Tibial nerve (tissue), 4 donors: ENCODE measurements around the gene ARHGAP33. TPM values are rescaled to one million over a fixed set of nuclear protein-coding genes. Genes with fewer than 3 reads are reported as not detected.

Experiments
- DNase-seq, 2 donors: peaks; one replicate each; pipeline ENCODE4 v3.0.0-alpha.2; 2019; ENCODE audit warnings: low spot score in 2 of 2
- H3K27ac ChIP-seq, 4 donors: fragments of 200-600 bp; sonication (generic) in 3 of 4; one replicate each; pipeline ENCODE4 v1.5.1; 2017 to 2019; ENCODE audit warnings: mild to moderate bottlenecking in 1 of 4
- H3K27me3 ChIP-seq, 2 donors: fragments of 200-600 bp; sonication (generic) in 1 of 2; one replicate each; pipeline versions ENCODE4 v1.5.1 to v1.6.0; 2017 to 2019
- H3K36me3 ChIP-seq, 3 donors: fragments of 200-600 bp; sonication (generic); one replicate each; pipeline ENCODE4 v1.5.1; 2018 to 2019
- H3K4me1 ChIP-seq, 4 donors: fragments of 200-600 bp; sonication (generic) in 3 of 4; one replicate each; pipeline ENCODE4 v1.5.1; 2017 to 2019
- H3K4me3 ChIP-seq, 4 donors: fragments of 200-600 bp; sonication (generic) in 3 of 4; one replicate each; pipeline ENCODE4 v1.5.1; 2017 to 2019; ENCODE audit warnings: mild to moderate bottlenecking in 1 of 4, moderate library complexity in 1 of 4
- H3K9me3 ChIP-seq, 4 donors: fragments of 200-600 bp; sonication (generic) in 3 of 4; one replicate each; pipeline ENCODE4 v1.5.1; 2017 to 2019
- EP300 ChIP-seq, 2 donors: sonication (generic); formaldehyde crosslinking; IDR thresholded peaks; one replicate each; pipeline ENCODE4 v1.6.1; 2017; ENCODE audit warnings: antibody characterized with exemption in 2 of 2, mild to moderate bottlenecking in 1 of 2
- POLR2A ChIP-seq, 2 donors: fragments of 450-650 bp; IDR thresholded peaks; one replicate each; pipeline ENCODE4 v1.6.1; 2017; ENCODE audit warnings: antibody characterized with exemption in 2 of 2, mild to moderate bottlenecking in 2 of 2, moderate library complexity in 2 of 2
- WGBS, 2 donors: methylation state at CpG; one replicate each; pipeline ENCODE4 v1.1.5; 2018; 5-methylcytosine and 5-hydroxymethylcytosine counted together
- total RNA-seq, 4 donors: library from RNA; depleted of rRNA; stranded (reverse); fragments of >200 nt; gene quantifications; one replicate each; pipeline ENCODE4 v1.1.0, GENCODE V29; 2016
- TF ChIP-seq, protein P1 (sequence below), 5 experiments: fragments of 200-600 bp in 3 of 5; fragments of 450-650 bp in 2 of 5; sonication (generic) in 3 of 5; IDR thresholded peaks; one replicate each; pipeline ENCODE4 v1.5.1; 2016 to 2019; ENCODE audit warnings: antibody characterized with exemption in 5 of 5, mild to moderate bottlenecking in 3 of 5, moderate library complexity in 2 of 5

ARHGAP33 gene
- total RNA-seq, 4 donors from 2014 or later, result 6.6 to 46.8 (median 26.1) TPM

GRCh38 chr19:35744430-35745327 lies 30.7 kb upstream of the ARHGAP33 start:
- H3K36me3 ChIP-seq, result peaks cover 0 to 5% (median 0%) of the 10 kb centered on the region in 3 donors
- H3K4me1 ChIP-seq, result peaks cover 0 to 60% (median 45%) of the 10 kb centered on the region in 4 donors
- TF ChIP-seq EP300 (IDR thresholded peaks at IDR 0.05) (no peak), POLR2A (IDR thresholded peaks at IDR 0.05) (no peak)
- TF ChIP-seq, protein P1, sequence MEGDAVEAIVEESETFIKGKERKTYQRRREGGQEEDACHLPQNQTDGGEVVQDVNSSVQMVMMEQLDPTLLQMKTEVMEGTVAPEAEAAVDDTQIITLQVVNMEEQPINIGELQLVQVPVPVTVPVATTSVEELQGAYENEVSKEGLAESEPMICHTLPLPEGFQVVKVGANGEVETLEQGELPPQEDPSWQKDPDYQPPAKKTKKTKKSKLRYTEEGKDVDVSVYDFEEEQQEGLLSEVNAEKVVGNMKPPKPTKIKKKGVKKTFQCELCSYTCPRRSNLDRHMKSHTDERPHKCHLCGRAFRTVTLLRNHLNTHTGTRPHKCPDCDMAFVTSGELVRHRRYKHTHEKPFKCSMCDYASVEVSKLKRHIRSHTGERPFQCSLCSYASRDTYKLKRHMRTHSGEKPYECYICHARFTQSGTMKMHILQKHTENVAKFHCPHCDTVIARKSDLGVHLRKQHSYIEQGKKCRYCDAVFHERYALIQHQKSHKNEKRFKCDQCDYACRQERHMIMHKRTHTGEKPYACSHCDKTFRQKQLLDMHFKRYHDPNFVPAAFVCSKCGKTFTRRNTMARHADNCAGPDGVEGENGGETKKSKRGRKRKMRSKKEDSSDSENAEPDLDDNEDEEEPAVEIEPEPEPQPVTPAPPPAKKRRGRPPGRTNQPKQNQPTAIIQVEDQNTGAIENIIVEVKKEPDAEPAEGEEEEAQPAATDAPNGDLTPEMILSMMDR (IDR thresholded peaks at IDR 0.05), result peak; percentile 28 to 53 (median 53)
- peak overlapping the region; percentile 85 to 95 (median 92) for H3K4me3 ChIP-seq
- H3K9me3 ChIP-seq, result no peaks in the 10 kb centered on the region
- peak overlapping the region; percentile 99 to 100 (median 100) for H3K27ac ChIP-seq
- H3K27me3 ChIP-seq, result no peaks in the 10 kb centered on the region
- WGBS, 2 donors, result 6 to 7% methylated on average over 40 to 41 of the region's 41 CpGs
- peak; percentile 90 to 95 for DNase-seq

DNA sequence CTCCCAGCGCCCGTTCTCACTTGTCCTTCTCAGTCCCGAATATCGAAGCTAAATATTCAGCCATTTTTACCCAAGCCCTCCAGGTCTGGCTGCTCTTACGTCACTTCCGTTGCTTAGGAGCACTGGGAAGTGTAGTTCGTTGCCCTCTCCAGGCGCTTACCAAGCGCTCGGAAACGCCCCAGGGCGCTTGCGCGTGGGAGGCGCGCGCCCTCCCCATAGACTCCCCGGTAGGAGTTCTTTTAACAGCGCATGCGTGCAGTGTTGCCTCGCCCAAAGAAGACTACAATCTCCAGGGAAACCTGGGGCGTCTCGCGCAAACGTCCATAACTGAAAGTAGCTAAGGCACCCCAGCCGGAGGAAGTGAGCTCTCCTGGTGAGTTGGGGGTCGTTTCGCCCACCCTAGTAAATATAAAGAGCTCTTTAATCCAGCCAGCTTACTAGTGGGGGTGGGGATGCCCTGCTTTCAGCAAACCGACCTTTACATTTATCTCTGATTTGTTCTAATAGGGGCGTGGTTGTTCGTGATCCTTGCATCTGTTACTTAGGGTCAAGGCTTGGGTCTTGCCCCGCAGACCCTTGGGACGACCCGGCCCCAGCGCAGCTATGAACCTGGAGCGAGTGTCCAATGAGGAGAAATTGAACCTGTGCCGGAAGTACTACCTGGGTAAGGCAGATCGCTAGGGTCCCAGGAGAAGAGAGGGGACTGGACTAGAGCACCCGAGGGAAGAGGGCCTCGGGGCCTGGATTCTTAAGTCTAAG lies 29.9 kb upstream of the ARHGAP33 start, which contains the start of the genes PSENEN and U2AF1L4:
Gene PSENEN, plus strand, starts transcription at position 324 of the 759 bp plus-strand sequence. Its CDS starts 280 bp downstream, at position 604.
Gene U2AF1L4, minus strand, starts transcription at position 91 of the 759 bp plus-strand sequence. Its CDS starts 27 bp downstream, at position 64.
- H3K4me1 ChIP-seq, result peaks cover 0 to 62% (median 44%) of the 10 kb centered on the region in 4 donors

DNA sequence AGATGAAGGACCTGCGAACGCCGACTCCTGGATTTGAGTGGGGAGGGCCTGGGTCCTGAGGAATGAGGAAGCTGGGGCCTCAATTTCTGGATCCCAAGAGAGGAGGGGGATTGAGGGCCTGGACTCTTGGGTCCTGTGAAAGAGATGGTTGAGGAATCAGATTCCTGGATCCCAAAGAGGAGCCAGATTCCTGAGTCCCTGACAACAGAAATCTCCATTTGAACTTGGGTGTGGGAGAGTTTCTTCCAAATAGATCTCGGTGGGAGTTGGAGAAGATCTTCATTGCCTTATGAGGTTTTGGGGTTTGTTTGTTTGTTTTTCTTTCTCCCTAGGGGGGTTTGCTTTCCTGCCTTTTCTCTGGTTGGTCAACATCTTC lies 29.3 kb upstream of the ARHGAP33 start:
- peaks cover 0 to 58% (median 41%) of the 10 kb centered on the region in 4 donors for H3K4me1 ChIP-seq
- no peaks in the 10 kb centered on the region for H3K9me3 ChIP-seq
- peak overlapping the region; percentile 85 to 95 (median 92) for H3K4me3 ChIP-seq
- WGBS, 2 donors, result 0 to 9% methylated on average over 4 of the region's 4 CpGs
- H3K36me3 ChIP-seq, result peaks cover 0 to 7% (median 0%) of the 10 kb centered on the region in 3 donors
- no peaks in the 10 kb centered on the region for H3K27me3 ChIP-seq
- DNase-seq, result no peak
- TF ChIP-seq POLR2A (IDR thresholded peaks at IDR 0.05) (no peak), EP300 (IDR thresholded peaks at IDR 0.05) (no peak)
- TF ChIP-seq, protein P1 (IDR thresholded peaks at IDR 0.05), result no peak
- H3K27ac ChIP-seq, result peak overlapping the region; percentile 61 to 100 (median 100)

More for the DNA sequence above, 29.9 kb upstream of the ARHGAP33 start, which contains the start of the genes PSENEN and U2AF1L4:
- Histone ChIP-seq H3K9me3 (no peaks in the 10 kb centered on the region), H3K27ac (peak within 1 kb of the TSS; percentile 99 to 100 (median 100)), H3K36me3 (peaks cover 0 to 5% (median 0%) of the 10 kb centered on the region in 3 donors), H3K4me3 (peak within 1 kb of the TSS; percentile 85 to 95 (median 92)), H3K27me3 (no peaks in the 10 kb centered on the region)
- WGBS, 2 donors, result 1% methylated on average over 36 to 40 of the region's 40 CpGs
- TF ChIP-seq, protein P1 (IDR thresholded peaks at IDR 0.05), result peak in 1 of 5 experiments; percentile 29
- TF ChIP-seq EP300 (IDR thresholded peaks at IDR 0.05) (peak; percentile 80 to 97), POLR2A (IDR thresholded peaks at IDR 0.05) (peak in 1 of 2 donors; percentile 57)
- peak; percentile 93 to 95 for DNase-seq

DNA sequence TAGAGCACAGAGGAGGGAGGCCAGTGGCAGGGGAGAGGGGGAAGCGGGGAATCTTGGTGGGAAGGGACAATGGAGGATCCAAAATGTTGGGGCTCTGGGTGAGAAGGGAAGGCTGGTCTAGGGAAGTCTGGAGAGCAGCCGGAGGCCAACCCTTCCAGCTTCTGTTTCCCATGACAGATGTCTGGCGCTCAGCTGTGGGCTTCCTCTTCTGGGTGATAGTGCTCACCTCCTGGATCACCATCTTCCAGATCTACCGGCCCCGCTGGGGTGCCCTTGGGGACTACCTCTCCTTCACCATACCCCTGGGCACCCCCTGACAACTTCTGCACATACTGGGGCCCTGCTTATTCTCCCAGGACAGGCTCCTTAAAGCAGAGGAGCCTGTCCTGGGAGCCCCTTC lies 28.8 kb upstream of the ARHGAP33 start:
- no peaks in the 10 kb centered on the region for H3K9me3 ChIP-seq
- DNase-seq, result no peak
- TF ChIP-seq, protein P1 (IDR thresholded peaks at IDR 0.05), result no peak
- TF ChIP-seq EP300 (IDR thresholded peaks at IDR 0.05), result no peak
- peaks cover 0 to 12% (median 0%) of the 10 kb centered on the region in 3 donors for H3K36me3 ChIP-seq
- H3K27ac ChIP-seq, result peak overlapping the region in 2 of 4 donors; percentile 16 to 99
- no peaks in the 10 kb centered on the region for H3K27me3 ChIP-seq
- 84 to 85% methylated on average over 5 of the region's 5 CpGs for WGBS, 2 donors
- peaks cover 0 to 53% (median 39%) of the 10 kb centered on the region in 4 donors for H3K4me1 ChIP-seq
- H3K4me3 ChIP-seq, result peak overlapping the region in 1 of 4 donors; percentile 85
